ENCODE results near the gene B4GALT2.

B4GALT2 gene

DNA sequence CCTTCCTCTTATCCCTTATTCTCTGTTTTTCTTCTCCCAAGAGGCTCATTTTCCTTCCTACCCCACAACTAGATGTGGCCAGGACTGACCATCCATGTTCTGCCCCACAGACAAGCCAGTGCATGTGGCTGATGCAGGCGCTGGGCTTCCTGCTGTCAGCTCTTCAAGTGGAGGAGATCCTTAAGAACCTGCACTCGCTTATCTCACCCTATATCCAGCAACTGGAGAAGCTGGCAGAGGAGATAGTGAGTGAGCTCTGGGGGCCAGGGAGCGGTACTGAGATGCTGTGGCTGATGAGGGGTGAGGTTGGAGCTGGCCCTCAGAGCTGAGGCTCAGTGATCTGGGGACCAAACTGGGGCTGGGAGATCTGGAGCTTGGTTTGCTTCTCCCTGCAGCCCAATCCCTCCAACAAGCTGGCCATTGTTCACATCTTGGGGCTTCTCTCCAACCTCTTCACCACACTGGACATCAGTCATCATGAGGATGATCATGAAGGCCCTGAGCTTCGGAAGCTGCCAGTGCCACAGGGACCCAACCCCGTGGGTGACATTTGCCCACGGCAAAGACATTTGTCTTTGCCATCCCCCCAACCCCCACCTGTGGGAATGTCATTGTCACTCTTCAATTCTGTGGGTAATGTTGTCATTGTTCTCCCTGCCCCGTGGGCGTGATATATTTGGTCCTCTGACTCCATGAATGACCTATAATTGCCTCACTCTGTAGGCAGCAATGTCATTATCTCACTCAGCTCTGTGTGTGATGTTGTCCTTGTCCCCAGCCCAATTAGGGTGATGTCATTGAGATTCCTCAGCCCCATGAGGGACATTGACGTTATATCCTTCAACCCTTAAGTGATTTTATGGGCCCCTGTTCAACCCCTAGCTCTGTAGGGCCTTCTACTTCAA is 20.4 kb upstream of the B4GALT2 start:
- peaks cover 25 to 62% of the 10 kb centered on the region in 2 donors for H3K36me3 ChIP-seq (ENCODE audit: control insufficient read depth in 1 of 2, insufficient read depth in 2 of 2, low read length in 2 of 2)

DNA sequence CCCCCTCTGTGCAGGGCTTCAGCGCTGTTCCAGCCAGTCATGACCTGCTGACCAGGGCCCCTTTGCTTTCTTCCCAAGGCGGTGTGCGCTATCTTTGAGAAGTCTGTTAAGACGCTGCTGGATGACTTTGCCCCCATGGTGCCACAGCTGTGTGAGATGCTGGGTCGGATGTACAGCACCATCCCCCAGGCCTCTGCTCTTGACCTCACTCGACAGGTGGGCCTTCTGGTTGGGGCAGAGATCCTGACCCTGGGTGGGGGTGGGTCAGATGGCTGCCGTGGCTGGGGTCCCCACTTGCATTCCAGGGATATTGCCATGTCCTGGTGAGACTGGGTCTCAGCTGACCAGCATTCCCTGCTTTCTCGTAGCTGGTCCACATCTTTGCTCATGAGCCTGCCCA is 18.2 kb upstream of the B4GALT2 start:
- Histone ChIP-seq H3K36me3 (ENCODE audit: control insufficient read depth in 1 of 2, insufficient read depth in 2 of 2, low read length in 2 of 2) (peaks cover 29 to 70% of the 10 kb centered on the region in 2 donors), H3K27me3 (ENCODE audit: control insufficient read depth in 1 of 2, insufficient read depth in 2 of 2, low read length in 2 of 2) (no peaks in the 10 kb centered on the region), H3K27ac (ENCODE audit: low read depth, low read length) (no peak overlapping the region)

More for the DNA sequence above, 20.4 kb upstream of the B4GALT2 start:
- Histone ChIP-seq H3K4me3 (ENCODE audit: low read depth in 1 of 2, low read length in 2 of 2) (no peak overlapping the region), H3K27me3 (ENCODE audit: control insufficient read depth in 1 of 2, insufficient read depth in 2 of 2, low read length in 2 of 2) (no peaks in the 10 kb centered on the region), H3K9ac (ENCODE audit: low read depth in 1 of 2, low read length in 2 of 2) (no peak overlapping the region), H3K9me3 (ENCODE audit: control insufficient read depth in 1 of 2, low read length in 2 of 2) (no peaks in the 10 kb centered on the region), H3K27ac (ENCODE audit: low read depth, low read length) (no peak overlapping the region), H3K4me1 (ENCODE audit: control insufficient read depth in 1 of 2, insufficient read depth in 2 of 2, low read length in 2 of 2) (no peaks in the 10 kb centered on the region)

DNA sequence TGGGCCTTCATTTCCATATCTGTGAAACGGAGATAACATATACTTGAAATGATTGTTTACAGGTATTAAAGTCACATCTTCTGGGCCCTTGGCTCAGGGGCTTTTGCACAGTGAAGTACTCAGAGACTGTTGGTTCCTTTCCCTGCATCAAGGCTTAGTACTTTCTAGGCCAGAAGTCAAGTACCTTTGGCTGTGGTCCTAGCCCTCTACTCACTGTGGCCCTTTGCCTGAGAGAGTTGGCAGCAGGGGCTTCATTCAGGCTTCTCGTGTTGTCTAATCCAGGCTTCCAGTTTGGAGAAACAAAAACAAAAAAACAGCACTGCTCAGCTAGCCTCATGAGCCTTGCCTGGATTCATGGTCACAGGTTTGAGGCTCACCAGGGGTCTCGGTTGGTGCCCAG is 17.3 kb upstream of the B4GALT2 start:
- H3K27me3 ChIP-seq (ENCODE audit: control insufficient read depth in 1 of 2, insufficient read depth in 2 of 2, low read length in 2 of 2), result no peaks in the 10 kb centered on the region
- H3K27ac ChIP-seq (ENCODE audit: low read depth, low read length), result no peak overlapping the region
- H3K4me1 ChIP-seq (ENCODE audit: control insufficient read depth in 1 of 2, insufficient read depth in 2 of 2, low read length in 2 of 2), result no peaks in the 10 kb centered on the region
- peaks cover 29 to 67% of the 10 kb centered on the region in 2 donors for H3K36me3 ChIP-seq (ENCODE audit: control insufficient read depth in 1 of 2, insufficient read depth in 2 of 2, low read length in 2 of 2)
- H3K4me3 ChIP-seq (ENCODE audit: low read depth in 1 of 2, low read length in 2 of 2), result no peak overlapping the region
- H3K9ac ChIP-seq (ENCODE audit: low read depth in 1 of 2, low read length in 2 of 2), result no peak overlapping the region
- H3K9me3 ChIP-seq (ENCODE audit: control insufficient read depth in 1 of 2, low read length in 2 of 2), result no peaks in the 10 kb centered on the region

More for the DNA sequence above, 18.2 kb upstream of the B4GALT2 start:
- Histone ChIP-seq H3K9me3 (ENCODE audit: control insufficient read depth in 1 of 2, low read length in 2 of 2) (no peaks in the 10 kb centered on the region), H3K4me3 (ENCODE audit: low read depth in 1 of 2, low read length in 2 of 2) (no peak overlapping the region), H3K4me1 (ENCODE audit: control insufficient read depth in 1 of 2, insufficient read depth in 2 of 2, low read length in 2 of 2) (no peaks in the 10 kb centered on the region), H3K9ac (ENCODE audit: low read depth in 1 of 2, low read length in 2 of 2) (no peak overlapping the region)

- Histone ChIP-seq H3K36me3 (ENCODE audit: control insufficient read depth in 1 of 2, insufficient read depth in 2 of 2, low read length in 2 of 2) (peaks cover 27 to 61% of the 10 kb centered on the region in 2 donors), H3K27me3 (ENCODE audit: control insufficient read depth in 1 of 2, insufficient read depth in 2 of 2, low read length in 2 of 2) (no peaks in the 10 kb centered on the region), H3K4me1 (ENCODE audit: control insufficient read depth in 1 of 2, insufficient read depth in 2 of 2, low read length in 2 of 2) (no peaks in the 10 kb centered on the region), H3K27ac (ENCODE audit: low read depth, low read length) (no peak overlapping the region), H3K4me3 (ENCODE audit: low read depth in 1 of 2, low read length in 2 of 2) (no peak overlapping the region), H3K9me3 (ENCODE audit: control insufficient read depth in 1 of 2, low read length in 2 of 2) (no peaks in the 10 kb centered on the region), H3K9ac (ENCODE audit: low read depth in 1 of 2, low read length in 2 of 2) (no peak overlapping the region)
These were observed 16.7 kb upstream of the B4GALT2 start for GRCh38 chr1:43962324-43962723.

- H3K9me3 ChIP-seq (ENCODE audit: control insufficient read depth in 1 of 2, low read length in 2 of 2), result no peaks in the 10 kb centered on the region
- no peak overlapping the region for H3K9ac ChIP-seq (ENCODE audit: low read depth in 1 of 2, low read length in 2 of 2)
- no peaks in the 10 kb centered on the region for H3K4me1 ChIP-seq (ENCODE audit: control insufficient read depth in 1 of 2, insufficient read depth in 2 of 2, low read length in 2 of 2)
- H3K27ac ChIP-seq (ENCODE audit: low read depth, low read length), result no peak overlapping the region
- H3K4me3 ChIP-seq (ENCODE audit: low read depth in 1 of 2, low read length in 2 of 2), result no peak overlapping the region
- peaks cover 25 to 58% of the 10 kb centered on the region in 2 donors for H3K36me3 ChIP-seq (ENCODE audit: control insufficient read depth in 1 of 2, insufficient read depth in 2 of 2, low read length in 2 of 2)
- no peaks in the 10 kb centered on the region for H3K27me3 ChIP-seq (ENCODE audit: control insufficient read depth in 1 of 2, insufficient read depth in 2 of 2, low read length in 2 of 2)
These were observed 16.0 kb upstream of the B4GALT2 start for GRCh38 chr1:43963006-43963405.

GRCh38 chr1:43963890-43964289 is 15.1 kb upstream of the B4GALT2 start:
- Histone ChIP-seq H3K9ac (ENCODE audit: low read depth in 1 of 2, low read length in 2 of 2) (no peak overlapping the region), H3K36me3 (ENCODE audit: control insufficient read depth in 1 of 2, insufficient read depth in 2 of 2, low read length in 2 of 2) (peaks cover 22 to 49% of the 10 kb centered on the region in 2 donors), H3K4me3 (ENCODE audit: low read depth in 1 of 2, low read length in 2 of 2) (no peak overlapping the region), H3K4me1 (ENCODE audit: control insufficient read depth in 1 of 2, insufficient read depth in 2 of 2, low read length in 2 of 2) (no peaks in the 10 kb centered on the region), H3K9me3 (ENCODE audit: control insufficient read depth in 1 of 2, low read length in 2 of 2) (no peaks in the 10 kb centered on the region), H3K27me3 (ENCODE audit: control insufficient read depth in 1 of 2, insufficient read depth in 2 of 2, low read length in 2 of 2) (no peaks in the 10 kb centered on the region), H3K27ac (ENCODE audit: low read depth, low read length) (no peak overlapping the region)

- H3K27ac ChIP-seq (ENCODE audit: low read depth, low read length), result no peak overlapping the region
- no peak overlapping the region for H3K9ac ChIP-seq (ENCODE audit: low read depth in 1 of 2, low read length in 2 of 2)
- H3K9me3 ChIP-seq (ENCODE audit: control insufficient read depth in 1 of 2, low read length in 2 of 2), result no peaks in the 10 kb centered on the region
- H3K4me1 ChIP-seq (ENCODE audit: control insufficient read depth in 1 of 2, insufficient read depth in 2 of 2, low read length in 2 of 2), result peaks cover 2 to 7% of the 10 kb centered on the region in 2 donors
- H3K36me3 ChIP-seq (ENCODE audit: control insufficient read depth in 1 of 2, insufficient read depth in 2 of 2, low read length in 2 of 2), result peaks cover 15 to 37% of the 10 kb centered on the region in 2 donors
- H3K4me3 ChIP-seq (ENCODE audit: low read depth in 1 of 2, low read length in 2 of 2), result no peak overlapping the region
- H3K27me3 ChIP-seq (ENCODE audit: control insufficient read depth in 1 of 2, insufficient read depth in 2 of 2, low read length in 2 of 2), result no peaks in the 10 kb centered on the region
These were observed 13.7 kb upstream of the B4GALT2 start for GRCh38 chr1:43965316-43965715.

- no peak overlapping the region for H3K4me3 ChIP-seq (ENCODE audit: low read depth in 1 of 2, low read length in 2 of 2)
- peaks cover 8 to 33% of the 10 kb centered on the region in 2 donors for H3K36me3 ChIP-seq (ENCODE audit: control insufficient read depth in 1 of 2, insufficient read depth in 2 of 2, low read length in 2 of 2)
- H3K27me3 ChIP-seq (ENCODE audit: control insufficient read depth in 1 of 2, insufficient read depth in 2 of 2, low read length in 2 of 2), result no peaks in the 10 kb centered on the region
- peaks cover 10 to 19% of the 10 kb centered on the region in 2 donors for H3K4me1 ChIP-seq (ENCODE audit: control insufficient read depth in 1 of 2, insufficient read depth in 2 of 2, low read length in 2 of 2)
- H3K9me3 ChIP-seq (ENCODE audit: control insufficient read depth in 1 of 2, low read length in 2 of 2), result no peaks in the 10 kb centered on the region
- H3K27ac ChIP-seq (ENCODE audit: low read depth, low read length), result no peak overlapping the region
- H3K9ac ChIP-seq (ENCODE audit: low read depth in 1 of 2, low read length in 2 of 2), result no peak overlapping the region
These were observed 10.6 kb upstream of the B4GALT2 start for GRCh38 chr1:43968348-43968948.

- Histone ChIP-seq H3K36me3 (ENCODE audit: control insufficient read depth in 1 of 2, insufficient read depth in 2 of 2, low read length in 2 of 2) (peaks cover 8 to 28% of the 10 kb centered on the region in 2 donors), H3K27me3 (ENCODE audit: control insufficient read depth in 1 of 2, insufficient read depth in 2 of 2, low read length in 2 of 2) (no peaks in the 10 kb centered on the region), H3K27ac (ENCODE audit: low read depth, low read length) (no peak overlapping the region), H3K4me1 (ENCODE audit: control insufficient read depth in 1 of 2, insufficient read depth in 2 of 2, low read length in 2 of 2) (peaks cover 18 to 27% of the 10 kb centered on the region in 2 donors), H3K9ac (ENCODE audit: low read depth in 1 of 2, low read length in 2 of 2) (no peak overlapping the region), H3K4me3 (ENCODE audit: low read depth in 1 of 2, low read length in 2 of 2) (peak overlapping the region; percentile 96 to 99), H3K9me3 (ENCODE audit: control insufficient read depth in 1 of 2, low read length in 2 of 2) (no peaks in the 10 kb centered on the region)
These were observed 9.6 kb upstream of the B4GALT2 start for GRCh38 chr1:43969416-43969745.

DNA sequence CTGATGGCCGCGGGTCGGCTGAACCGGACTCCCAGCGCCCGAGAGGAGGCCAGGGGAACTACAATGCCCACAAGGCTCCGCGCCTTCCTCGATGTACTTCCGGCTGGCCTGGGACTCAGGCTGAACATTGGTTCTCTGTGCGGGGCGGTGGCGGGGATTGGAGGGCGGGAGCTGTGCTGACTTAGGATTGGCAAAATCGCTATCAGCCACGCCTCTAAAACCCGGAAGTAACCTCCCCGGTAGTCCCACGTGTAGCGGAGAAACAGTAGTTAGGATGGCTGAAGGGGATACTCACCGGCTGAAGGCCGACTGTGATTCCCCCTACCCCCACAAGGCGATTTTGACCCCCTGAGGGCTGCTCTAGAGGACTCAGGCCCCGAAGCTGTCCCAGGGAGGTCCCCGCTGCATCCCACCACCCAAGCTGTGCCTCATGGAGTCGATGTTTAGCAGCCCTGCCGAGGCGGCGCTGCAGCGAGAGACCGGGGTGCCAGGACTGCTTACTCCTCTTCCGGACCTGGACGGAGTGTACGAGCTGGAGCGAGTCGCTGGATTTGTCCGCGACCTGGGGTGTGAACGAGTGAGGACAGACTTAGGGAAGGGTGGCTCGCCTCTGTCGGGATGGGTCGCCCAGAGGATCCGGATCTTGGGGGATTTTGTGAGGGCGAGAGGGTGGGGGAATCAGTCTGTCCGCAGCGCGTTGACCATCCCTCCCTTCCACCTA is 9.1 kb upstream of the B4GALT2 start, which contains the start of gene DPH2:
Gene DPH2, plus strand, starts transcription at position 265 of the 721 bp plus-strand sequence. Its CDS starts 166 bp downstream, at position 431.
- H3K9me3 ChIP-seq (ENCODE audit: control insufficient read depth in 1 of 2, low read length in 2 of 2), result no peaks in the 10 kb centered on the region
- H3K36me3 ChIP-seq (ENCODE audit: control insufficient read depth in 1 of 2, insufficient read depth in 2 of 2, low read length in 2 of 2), result peaks cover 4 to 23% of the 10 kb centered on the region in 2 donors
- peak within 1 kb of the TSS; percentile 51 to 79 for H3K9ac ChIP-seq (ENCODE audit: low read depth in 1 of 2, low read length in 2 of 2)
- no peaks in the 10 kb centered on the region for H3K27me3 ChIP-seq (ENCODE audit: control insufficient read depth in 1 of 2, insufficient read depth in 2 of 2, low read length in 2 of 2)
- H3K4me1 ChIP-seq (ENCODE audit: control insufficient read depth in 1 of 2, insufficient read depth in 2 of 2, low read length in 2 of 2), result peaks cover 18 to 27% of the 10 kb centered on the region in 2 donors
- H3K4me3 ChIP-seq (ENCODE audit: low read depth in 1 of 2, low read length in 2 of 2), result peak within 1 kb of the TSS; percentile 96 to 99
- H3K27ac ChIP-seq (ENCODE audit: low read depth, low read length), result no peak within 1 kb of the TSS

Measured in duodenal mucosa (tissue), 2 donors.